ENCODE data around the gene TCEAL8.
A peak's percentile ranks its signal among the peaks of the same experiment; 100 is the strongest.

TCEAL8 gene

GRCh38 chrX:103210056-103210455 is 44.9 kb downstream of the TCEAL8 start:
- DNase-seq (ENCODE audit: low read depth in 1 of 2, low spot score in 1 of 2), result peak in 1 of 2 experiments; percentile 2
- TF ChIP-seq JUND (IDR thresholded peaks at IDR 0.05; ENCODE audit: low read depth), result no peak
- in situ Hi-C loops (cut with HindIII; ENCODE audit: low pct_unique_long_range_greater_than_20kb, low sequenced_read_pairs), result no loop called here
